ENCODE measurements around the gene POPDC3. TPM values are rescaled to one million over a fixed set of nuclear protein-coding genes. Genes with fewer than 3 reads are reported as not detected.
A peak's percentile ranks its signal among the peaks of the same experiment; 100 is the strongest.

The POPDC3 gene
- total and polyA plus RNA-seq, 4 donors, result 0.18 to 1.9 (median 0.81) TPM

DNA sequence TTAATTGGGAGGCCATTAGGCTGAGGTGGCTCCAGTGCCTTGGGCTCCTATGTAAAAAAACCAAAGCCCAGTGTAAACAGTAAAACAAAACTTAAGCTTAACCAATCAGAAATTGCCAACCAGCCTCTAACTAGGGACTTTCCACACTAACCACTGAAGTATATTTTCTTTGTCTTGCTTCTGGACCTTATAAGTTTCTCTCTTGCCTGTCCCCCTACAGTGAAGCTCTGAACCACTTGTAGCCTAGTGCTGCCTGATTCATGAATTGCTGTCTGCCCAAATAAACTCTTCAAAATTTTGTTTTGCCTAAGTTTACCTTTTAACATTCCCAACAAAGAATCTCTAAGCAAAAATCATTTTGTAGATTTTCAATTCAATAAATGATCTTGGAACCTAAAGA, 28.2 kb downstream of the POPDC3 start:
- ATAC-seq (ENCODE audit: insufficient read depth, low FRiP score), result no peak
- DNase-seq, result no peak
- no peaks in the 10 kb centered on the region for H3K27me3 ChIP-seq (ENCODE audit: control insufficient read depth in 3 of 3, insufficient read depth in 3 of 3, low read length in 2 of 3)
- TF ChIP-seq CTCF (IDR thresholded peaks at IDR 0.05; ENCODE audit: control extremely low read depth, extremely low read depth), result no peak
- no peaks in the 10 kb centered on the region for H3K9me3 ChIP-seq (ENCODE audit: control insufficient read depth in 4 of 4, insufficient read depth in 3 of 4, low read length in 3 of 4)
- H3K27ac ChIP-seq (ENCODE audit: low read depth in 1 of 2, low read length in 1 of 2), result no peak overlapping the region
- H3K36me3 ChIP-seq (ENCODE audit: control insufficient read depth in 4 of 4, insufficient read depth in 4 of 4, low read length in 4 of 4), result peaks cover 0 to 9% (median 0%) of the 10 kb centered on the region in 4 donors
- no peak overlapping the region for H3K4me3 ChIP-seq
- H3K4me1 ChIP-seq (ENCODE audit: control insufficient read depth in 5 of 5, insufficient read depth in 5 of 5, low read length in 5 of 5), result no peaks in the 10 kb centered on the region
- no peak overlapping the region for H3K9ac ChIP-seq (ENCODE audit: insufficient read depth in 1 of 2, low read length in 2 of 2)

- no peaks in the 10 kb centered on the region for H3K36me3 ChIP-seq (ENCODE audit: control insufficient read depth in 4 of 4, insufficient read depth in 4 of 4, low read length in 4 of 4)
- DNase-seq (no peak), ATAC-seq (ENCODE audit: insufficient read depth, low FRiP score) (no peak)
- peaks cover 0 to 6% (median 2%) of the 10 kb centered on the region in 3 donors for H3K27me3 ChIP-seq (ENCODE audit: control insufficient read depth in 3 of 3, insufficient read depth in 3 of 3, low read length in 2 of 3)
- H3K9ac ChIP-seq (ENCODE audit: insufficient read depth in 1 of 2, low read length in 2 of 2), result no peak overlapping the region
- TF ChIP-seq CTCF (IDR thresholded peaks at IDR 0.05; ENCODE audit: control extremely low read depth, extremely low read depth), result no peak
- H3K27ac ChIP-seq (ENCODE audit: low read depth in 1 of 2, low read length in 1 of 2), result no peak overlapping the region
- peaks cover 0 to 7% (median 0%) of the 10 kb centered on the region in 5 donors for H3K4me1 ChIP-seq (ENCODE audit: control insufficient read depth in 5 of 5, insufficient read depth in 5 of 5, low read length in 5 of 5)
- WGBS, 2 donors, result 90 to 93% methylated on average over 2 of the region's 2 CpGs
- H3K4me3 ChIP-seq, result no peak overlapping the region
- H3K9me3 ChIP-seq (ENCODE audit: control insufficient read depth in 4 of 4, insufficient read depth in 3 of 4, low read length in 3 of 4), result no peaks in the 10 kb centered on the region
These were observed 41.7 kb downstream of the POPDC3 start for GRCh38 chr6:105138141-105138540.

DNA sequence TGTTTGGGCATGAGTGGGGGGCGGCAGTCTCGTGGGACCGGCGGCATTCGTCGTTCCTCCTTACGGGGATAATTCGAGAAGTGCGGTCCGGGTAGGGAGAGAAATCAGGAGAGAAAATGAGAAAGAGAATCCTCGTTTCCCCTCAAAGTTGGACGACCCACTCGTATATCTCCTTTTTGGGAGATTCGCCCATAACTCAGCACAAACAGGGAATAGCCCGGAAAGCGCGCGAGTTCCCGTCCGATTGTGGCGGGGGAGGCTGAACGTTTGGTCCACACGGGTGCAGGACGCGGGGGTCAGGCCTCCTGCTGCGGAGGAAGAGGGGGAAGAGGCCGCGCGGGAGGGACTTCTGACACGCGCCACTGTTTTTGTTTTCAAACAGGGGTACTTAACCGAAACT, 42.4 kb downstream of the POPDC3 start:
- H3K4me3 ChIP-seq, result peak overlapping the region; percentile 86
- H3K9me3 ChIP-seq (ENCODE audit: control insufficient read depth in 4 of 4, insufficient read depth in 3 of 4, low read length in 3 of 4), result no peaks in the 10 kb centered on the region
- H3K27me3 ChIP-seq (ENCODE audit: control insufficient read depth in 3 of 3, insufficient read depth in 3 of 3, low read length in 2 of 3), result peaks cover 0 to 6% (median 2%) of the 10 kb centered on the region in 3 donors
- H3K4me1 ChIP-seq (ENCODE audit: control insufficient read depth in 5 of 5, insufficient read depth in 5 of 5, low read length in 5 of 5), result peaks cover 0 to 7% (median 0%) of the 10 kb centered on the region in 5 donors
- H3K36me3 ChIP-seq (ENCODE audit: control insufficient read depth in 4 of 4, insufficient read depth in 4 of 4, low read length in 4 of 4), result no peaks in the 10 kb centered on the region
- no peak for TF ChIP-seq CTCF (IDR thresholded peaks at IDR 0.05; ENCODE audit: control extremely low read depth, extremely low read depth)
- 5 to 7% methylated on average over 32 of the region's 32 CpGs for WGBS, 2 donors
- no peak for ATAC-seq (ENCODE audit: insufficient read depth, low FRiP score)
- peak overlapping the region in 1 of 2 donors; percentile 99 for H3K27ac ChIP-seq (ENCODE audit: low read depth in 1 of 2, low read length in 1 of 2)
- peak in 1 of 3 donors; percentile 18 for DNase-seq
- H3K9ac ChIP-seq (ENCODE audit: insufficient read depth in 1 of 2, low read length in 2 of 2), result peak overlapping the region in 1 of 2 donors; percentile 25

Measured in lung (tissue), 12 donors.